Endothelial cell of umbilical vein (primary cell): ENCODE measurements around the gene SLC49A4. TPM values are rescaled to one million over a fixed set of nuclear protein-coding genes. Genes with fewer than 3 reads are reported as not detected.

Experiments used
- BruUV-seq: library from RNA; stranded (reverse); fragments of 400-500 nt; replicated peaks from 2 replicates; lab custom pipeline; 2021; lab: Mats Ljungman, UMichigan
- CTCF ChIA-PET: fragments of 300-600, 350-600 bp; sonication (Branson Sonifier 250); formaldehyde crosslinking; loops from one replicate; lab custom pipeline; 2021; ENCODE audit warnings: antibody characterized with exemption, inconsistent platforms; lab: Charles Lee
- POLR2A ChIA-PET: fragments of 300-600, 350-600 bp; sonication (Branson Sonifier 250); formaldehyde crosslinking; loops from one replicate; lab custom pipeline; 2021; ENCODE audit warnings: antibody characterized with exemption, inconsistent platforms; lab: Charles Lee
- DNase-seq: peaks from one replicate; pipeline ENCODE4 v3.0.0-alpha.2; 2011; ENCODE audit warnings: low read depth, low spot score
- FAIRE-seq: peaks from 2 replicates; lab custom pipeline; 2011; peaks lifted over from hg19 to GRCh38; lab: Jason Lieb, UNC
- H2AFZ ChIP-seq: 2 replicates; pipeline ENCODE4 v1.6.0; 2012; ENCODE audit warnings: low read depth, low read length, control low read depth, inconsistent platforms
- H3K27ac ChIP-seq: 2 replicates; pipeline ENCODE4 v1.5.1; 2011; ENCODE audit warnings: low read depth, mild to moderate bottlenecking, control low read depth, low read length, moderate library complexity; ENCODE audit not compliant: insufficient read depth
- H3K27me3 ChIP-seq, 2 experiments: 2 replicates each; pipeline versions ENCODE4 v1.6.0 to v1.6.1; 2011; ENCODE audit warnings: low read length in 2 of 2, mixed read lengths in 1 of 2; ENCODE audit not compliant: control insufficient read depth in 2 of 2, insufficient read depth in 2 of 2
- H3K36me3 ChIP-seq, 2 experiments: 2 replicates in 1 of 2; 3 replicates in 1 of 2; pipeline ENCODE4 v1.5.1; 2011; ENCODE audit warnings: low read length in 2 of 2, mild to moderate bottlenecking in 1 of 2, moderate library complexity in 1 of 2; ENCODE audit not compliant: control insufficient read depth in 2 of 2, insufficient read depth in 2 of 2; ENCODE audit errors: extremely low read depth in 1 of 2
- H3K4me1 ChIP-seq: 3 replicates; pipeline ENCODE4 v1.5.1; 2011; ENCODE audit warnings: mild to moderate bottlenecking, low read length; ENCODE audit not compliant: control insufficient read depth, insufficient read depth; ENCODE audit errors: extremely low read depth
- H3K4me2 ChIP-seq: 2 replicates; pipeline ENCODE4 v1.6.1; 2011; ENCODE audit warnings: low read length, control low read depth, mixed read lengths; ENCODE audit not compliant: insufficient read depth
- H3K4me3 ChIP-seq, 3 experiments: fragments of 200-600 bp in 1 of 3; sonication (generic), shearing (Covaris generic) in 1 of 3; replicated peaks in 1 of 3; 2 replicates each; pipeline ENCODE4 v1.5.1; 2011 to 2016; ENCODE audit warnings: control low read depth in 3 of 3, low read length in 3 of 3, mild to moderate bottlenecking in 2 of 3, inconsistent platforms in 1 of 3, low read depth in 1 of 3, moderate library complexity in 1 of 3; ENCODE audit not compliant: insufficient read depth in 1 of 3
- H3K79me2 ChIP-seq: 2 replicates; pipeline ENCODE4 v1.6.0; 2012; ENCODE audit warnings: low read length, inconsistent platforms; ENCODE audit not compliant: control insufficient read depth, insufficient read depth
- H3K9ac ChIP-seq: replicated peaks from 2 replicates; pipeline ENCODE3; 2011; ENCODE audit warnings: low read length, control low read depth; ENCODE audit not compliant: insufficient read depth; ENCODE audit errors: extremely low read depth
- H3K9me1 ChIP-seq: replicated peaks from 3 replicates; pipeline ENCODE4 v1.6.0; 2011; ENCODE audit warnings: mild to moderate bottlenecking, low read length; ENCODE audit not compliant: control insufficient read depth, insufficient read depth; ENCODE audit errors: extremely low read depth
- H3K9me3 ChIP-seq: replicated peaks from 2 replicates; pipeline ENCODE4 v1.5.1; 2012; ENCODE audit warnings: low read length, inconsistent platforms; ENCODE audit not compliant: control insufficient read depth, insufficient read depth
- H4K20me1 ChIP-seq: replicated peaks from 2 replicates; pipeline ENCODE3; 2011; ENCODE audit warnings: mild to moderate bottlenecking, low read length; ENCODE audit not compliant: control insufficient read depth, insufficient read depth; ENCODE audit errors: extremely low read depth
- CTCF ChIP-seq, 2 donors: IDR thresholded peaks; 1 replicate in 1 of 2; 2 replicates in 1 of 2; pipeline ENCODE4 v1.5.1; 2011; ENCODE audit warnings: low read length in 2 of 2, mild to moderate bottlenecking in 2 of 2, moderate library complexity in 2 of 2, control low read depth in 1 of 2, inconsistent platforms in 1 of 2, low read depth in 1 of 2; ENCODE audit not compliant: insufficient read depth in 1 of 2; ENCODE audit errors: extremely low read depth in 1 of 2
- EZH2 ChIP-seq: IDR thresholded peaks from 2 replicates; pipeline ENCODE4 v1.6.1; 2012; ENCODE audit warnings: borderline replicate concordance, low read depth, mild to moderate bottlenecking, moderate library complexity, low read length, inconsistent platforms; ENCODE audit not compliant: severe bottlenecking
- FOS ChIP-seq: IDR thresholded peaks from 2 replicates; pipeline ENCODE4 v1.6.1; 2011; ENCODE audit warnings: mild to moderate bottlenecking, low read length, moderate library complexity, borderline replicate concordance; ENCODE audit not compliant: insufficient read depth
- GATA2 ChIP-seq: IDR thresholded peaks from 2 replicates; pipeline ENCODE4 v1.7.0; 2011; ENCODE audit warnings: low read depth, mild to moderate bottlenecking, moderate library complexity, mixed read lengths, low read length; ENCODE audit not compliant: insufficient read length, insufficient read depth
- JUN ChIP-seq: IDR thresholded peaks from 2 replicates; pipeline ENCODE4 v1.6.1; 2011; ENCODE audit warnings: borderline replicate concordance, low read depth; ENCODE audit not compliant: insufficient read length, insufficient read depth
- MAX ChIP-seq: IDR thresholded peaks from 2 replicates; pipeline ENCODE4 v1.6.1; 2011; ENCODE audit not compliant: insufficient read depth, insufficient read length
- MYC ChIP-seq: IDR thresholded peaks from one replicate; pipeline ENCODE4 v1.6.1; 2011; ENCODE audit warnings: mild to moderate bottlenecking, low read depth, low read length
- POLR2A ChIP-seq: IDR thresholded peaks from 2 replicates; pipeline ENCODE4 v1.6.1; 2012; ENCODE audit warnings: low read depth, mild to moderate bottlenecking, control low read depth, low read length
- POLR2AphosphoS5 ChIP-seq: IDR thresholded peaks from 2 replicates; pipeline ENCODE4 v1.6.1; 2012; ENCODE audit warnings: low read depth, mild to moderate bottlenecking, control low read depth, low read length, moderate library complexity; ENCODE audit not compliant: insufficient read depth
- dilution Hi-C: fragments of 300-500 bp; cut with MboI; formaldehyde crosslinking; loops from one replicate; pipeline ENCODE4 v1.15.0; 2019; ENCODE audit warnings: low sequenced_read_pairs; ENCODE audit not compliant: extremely low pct_ligation_motif_present
- intact Hi-C: fragments of 100-400 bp; cut with micrococcal nuclease; formaldehyde crosslinking; loops from one replicate; pipeline ENCODE4 v1.10.0; 2022
- polyA plus RNA-seq, 4 experiments: library from polyadenylated mRNA; depleted of rRNA in 3 of 4; stranded (reverse) in 3 of 4; unstranded in 1 of 4; fragments of >200 nt; gene quantifications; 2 replicates each; pipeline versions ENCODE4 v1.2.1 to v1.2.3, GENCODE V29; 2011 to 2012; ENCODE audit warnings: missing spikeins in 1 of 4
- total RNA-seq: library from RNA; stranded (reverse); gene quantifications from 2 replicates; pipeline ENCODE4 v1.2.3, GENCODE V29; 2021

The SLC49A4 gene
- total and polyA plus RNA-seq, 2 donors (not counting 3 experiments of a cell fraction or from before 2014, with no cell fraction given) = 10.9 to 11.6 TPM

DNA sequence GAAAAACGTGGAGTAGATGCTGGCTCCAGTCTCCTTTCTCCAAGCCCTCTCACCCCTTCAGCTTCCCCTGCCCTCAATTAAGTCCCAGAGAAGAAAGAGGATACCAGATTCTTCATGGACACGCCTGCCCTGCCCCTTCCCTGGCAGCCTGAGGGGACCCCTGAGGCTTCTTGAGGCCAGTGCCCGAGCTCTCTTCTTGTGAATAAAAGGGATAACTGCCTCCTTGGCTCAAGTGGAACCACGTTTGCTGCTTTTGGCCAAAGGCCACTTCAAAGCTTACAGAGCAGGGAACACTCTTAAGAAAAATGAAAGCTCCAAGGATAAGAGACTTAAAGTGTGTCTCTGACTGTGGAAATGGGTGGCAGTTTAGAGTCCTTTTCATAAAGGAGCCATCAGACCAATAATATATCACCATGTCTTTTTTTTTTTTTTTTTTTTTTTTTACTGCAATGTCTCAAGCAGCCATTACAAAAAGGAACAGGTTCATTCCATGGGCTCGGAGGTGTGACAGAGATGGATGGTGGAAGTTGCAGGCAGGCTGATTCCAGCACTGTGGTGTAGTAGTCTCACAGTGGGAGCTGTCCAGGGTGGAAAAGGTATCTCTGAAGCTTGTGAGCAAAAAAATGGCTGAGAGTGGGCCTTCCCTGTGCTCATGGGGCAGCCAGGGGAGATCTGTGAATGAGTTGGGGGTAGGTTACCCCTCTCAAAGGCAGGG lies 123.9 kb downstream of the SLC49A4 start:
- no peaks in the 10 kb centered on the region for H3K4me1 ChIP-seq
- POLR2A ChIA-PET = interaction anchor here (0.7 kb wide), 1 partner anchor 38 kb away, joined by 4 read pairs; no protein-coding TSS in a partner anchor
- H4K20me1 ChIP-seq = no peaks in the 10 kb centered on the region
- DNase-seq = peak; percentile 6
- H3K27ac ChIP-seq = no peak overlapping the region
- TF ChIP-seq POLR2A (no peak), EZH2 (no peak), POLR2AphosphoS5 (no peak), MYC (no peak), MAX (no peak), FOS (no peak), CTCF (IDR thresholded peaks at IDR 0.05; ENCODE audit: extremely low read depth in 1 of 2, insufficient read depth in 1 of 2, low read depth in 1 of 2, low read length in 2 of 2) (no peak), GATA2 (no peak), JUN (no peak)
- peaks cover 28 to 33% of the 10 kb centered on the region in 2 experiments for H3K27me3 ChIP-seq
- CTCF ChIA-PET = interaction anchor here (0.7 to 1.0 kb wide), 2 partner anchors 23 to 57 kb away, joined by 3 read pairs; no protein-coding TSS in a partner anchor
- H3K9ac ChIP-seq = no peak overlapping the region
- no peak for FAIRE-seq
- intact Hi-C loops (no loop called here), dilution Hi-C loops (no loop called here)
- no peaks in the 10 kb centered on the region for H3K36me3 ChIP-seq
- no peak overlapping the region for H3K4me2 ChIP-seq
- no TSS peak for BruUV-seq
- H3K79me2 ChIP-seq = no peaks in the 10 kb centered on the region
- H3K4me3 ChIP-seq = no peak overlapping the region
- no peaks in the 10 kb centered on the region for H3K9me1 ChIP-seq
- H3K9me3 ChIP-seq = no peaks in the 10 kb centered on the region
- no peak overlapping the region for H2AFZ ChIP-seq
